ENCODE results near the gene CLSTN2. TPM values are rescaled to one million over a fixed set of nuclear protein-coding genes. Genes with fewer than 3 reads are reported as not detected.

The CLSTN2 gene
- total RNA-seq, 2 donors from 2014 or later, result 13.6 to 28.3 TPM

DNA sequence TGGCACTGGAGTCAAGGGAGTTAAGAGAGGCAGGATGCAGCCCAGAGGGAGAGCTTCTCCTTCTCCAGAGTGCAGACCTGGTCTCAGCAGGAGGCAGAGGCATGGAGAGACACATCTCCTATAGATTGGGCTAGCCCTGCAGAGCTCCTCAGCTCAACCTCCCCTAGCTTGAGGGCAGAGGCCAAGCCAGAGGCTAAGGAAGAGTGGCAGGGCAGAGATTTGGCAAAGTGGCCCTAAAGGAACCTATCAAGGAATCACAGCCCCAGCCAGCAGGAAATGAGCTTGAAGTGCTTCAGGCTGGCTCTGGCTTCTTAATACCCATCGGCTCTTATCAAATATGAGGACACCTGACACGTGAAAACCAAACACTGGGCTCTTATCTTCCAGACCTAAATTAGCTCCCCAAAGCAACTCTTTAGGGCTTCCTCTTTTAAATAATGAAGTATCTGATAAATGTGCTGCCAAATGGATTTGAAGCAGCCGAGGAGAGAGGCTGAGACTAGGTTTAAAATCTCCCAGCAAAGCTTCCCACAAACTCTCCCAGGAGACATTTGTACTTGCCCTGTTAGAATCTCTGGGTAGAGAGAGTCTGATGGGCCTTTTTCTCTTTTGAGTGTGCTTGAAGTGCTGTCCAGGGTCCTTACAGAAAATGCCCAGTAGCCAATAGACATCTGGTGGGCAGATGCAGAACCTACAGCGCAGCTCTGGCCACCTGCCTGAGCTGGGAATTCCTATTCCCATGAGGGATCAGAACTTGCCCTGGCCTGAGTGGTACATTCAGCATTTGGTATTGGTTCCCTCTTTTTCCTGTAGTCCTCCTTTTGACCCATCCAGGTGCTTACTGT is 271.4 kb downstream of the CLSTN2 start:
- no peaks in the 10 kb centered on the region for H3K36me3 ChIP-seq
- peaks cover 0 to 6% of the 10 kb centered on the region in 2 donors for H3K4me1 ChIP-seq
- H3K27ac ChIP-seq, result no peak overlapping the region
- no peak overlapping the region for H3K4me3 ChIP-seq
- H3K27me3 ChIP-seq, result no peaks in the 10 kb centered on the region
- TF ChIP-seq, protein P1, sequence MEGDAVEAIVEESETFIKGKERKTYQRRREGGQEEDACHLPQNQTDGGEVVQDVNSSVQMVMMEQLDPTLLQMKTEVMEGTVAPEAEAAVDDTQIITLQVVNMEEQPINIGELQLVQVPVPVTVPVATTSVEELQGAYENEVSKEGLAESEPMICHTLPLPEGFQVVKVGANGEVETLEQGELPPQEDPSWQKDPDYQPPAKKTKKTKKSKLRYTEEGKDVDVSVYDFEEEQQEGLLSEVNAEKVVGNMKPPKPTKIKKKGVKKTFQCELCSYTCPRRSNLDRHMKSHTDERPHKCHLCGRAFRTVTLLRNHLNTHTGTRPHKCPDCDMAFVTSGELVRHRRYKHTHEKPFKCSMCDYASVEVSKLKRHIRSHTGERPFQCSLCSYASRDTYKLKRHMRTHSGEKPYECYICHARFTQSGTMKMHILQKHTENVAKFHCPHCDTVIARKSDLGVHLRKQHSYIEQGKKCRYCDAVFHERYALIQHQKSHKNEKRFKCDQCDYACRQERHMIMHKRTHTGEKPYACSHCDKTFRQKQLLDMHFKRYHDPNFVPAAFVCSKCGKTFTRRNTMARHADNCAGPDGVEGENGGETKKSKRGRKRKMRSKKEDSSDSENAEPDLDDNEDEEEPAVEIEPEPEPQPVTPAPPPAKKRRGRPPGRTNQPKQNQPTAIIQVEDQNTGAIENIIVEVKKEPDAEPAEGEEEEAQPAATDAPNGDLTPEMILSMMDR (IDR thresholded peaks at IDR 0.05), result peak; percentile 28 to 55
- DNase-seq (ENCODE audit: low spot score), result no peak
- H3K9me3 ChIP-seq, result no peaks in the 10 kb centered on the region

DNA sequence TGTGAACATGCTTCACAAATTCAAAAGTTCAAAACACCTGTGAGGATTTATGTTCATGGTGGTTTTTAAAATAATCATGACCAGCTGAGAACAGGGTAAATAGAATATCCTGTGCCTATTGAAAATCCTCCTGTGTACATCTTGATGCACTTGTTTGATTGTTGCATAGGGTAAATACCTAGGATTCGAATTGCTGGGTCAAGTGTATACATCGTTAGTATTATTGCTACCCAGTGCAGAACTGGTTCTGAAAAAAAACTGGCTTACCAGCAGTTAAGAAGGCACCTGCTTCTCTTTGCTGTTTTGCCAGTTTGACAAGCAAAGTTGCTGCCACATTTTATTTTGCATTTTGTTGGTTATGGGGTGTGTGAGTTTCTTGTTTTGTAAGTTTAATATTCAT is 272.6 kb downstream of the CLSTN2 start:
- no peak overlapping the region for H3K4me3 ChIP-seq
- no peaks in the 10 kb centered on the region for H3K36me3 ChIP-seq
- H3K27me3 ChIP-seq, result no peaks in the 10 kb centered on the region
- peaks cover 0 to 6% of the 10 kb centered on the region in 2 donors for H3K4me1 ChIP-seq
- H3K27ac ChIP-seq, result no peak overlapping the region
- TF ChIP-seq, protein P1 (IDR thresholded peaks at IDR 0.05), result no peak
- no peaks in the 10 kb centered on the region for H3K9me3 ChIP-seq
- DNase-seq (ENCODE audit: low spot score), result no peak

DNA sequence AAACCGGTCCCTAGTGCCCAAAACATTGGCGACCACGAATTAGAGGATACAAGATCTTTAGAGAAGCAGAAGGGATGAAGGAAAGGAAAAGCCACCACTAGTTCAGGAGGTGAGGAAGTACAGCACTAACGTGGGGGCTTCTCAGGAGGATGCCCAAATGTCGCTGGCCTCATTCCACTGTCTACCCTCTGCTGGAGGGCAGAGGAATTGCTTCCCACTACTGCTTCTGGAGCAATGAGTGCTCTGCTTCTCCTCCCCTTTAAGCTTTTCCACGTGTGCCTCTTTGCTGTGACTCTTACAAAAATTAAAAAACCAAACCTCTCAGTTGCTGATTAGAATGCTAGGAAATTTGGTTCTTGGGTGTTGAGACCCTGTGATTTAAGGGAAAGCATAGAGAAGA is 281.3 kb downstream of the CLSTN2 start:
- H3K27me3 ChIP-seq, result no peaks in the 10 kb centered on the region
- TF ChIP-seq, protein P1 (IDR thresholded peaks at IDR 0.05), result peak; percentile 38 to 61
- no peak overlapping the region for H3K4me3 ChIP-seq
- no peak overlapping the region for H3K27ac ChIP-seq
- H3K9me3 ChIP-seq, result no peaks in the 10 kb centered on the region
- no peak for DNase-seq (ENCODE audit: low spot score)
- H3K4me1 ChIP-seq, result no peaks in the 10 kb centered on the region
- no peaks in the 10 kb centered on the region for H3K36me3 ChIP-seq

DNA sequence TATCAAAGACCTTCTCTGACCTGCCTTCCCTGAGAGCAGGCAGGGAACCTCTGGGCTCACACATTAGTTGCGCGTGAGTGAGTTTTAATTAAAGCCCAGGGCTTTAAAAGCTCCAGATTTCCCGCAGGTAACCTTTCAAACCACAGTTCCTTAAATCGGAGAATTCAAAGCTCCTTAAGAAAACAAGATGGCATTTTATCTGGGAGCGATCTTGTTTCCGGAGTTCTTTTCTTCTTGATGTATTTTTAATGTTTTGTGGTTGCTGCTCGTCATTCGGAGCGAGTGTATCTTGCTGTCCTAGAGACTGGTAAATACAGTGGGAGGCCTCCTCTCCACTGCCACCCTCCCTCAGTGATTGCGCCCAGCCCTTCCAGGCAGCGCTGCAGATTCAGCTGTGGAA is 284.3 kb downstream of the CLSTN2 start:
- no peak for DNase-seq (ENCODE audit: low spot score)
- Histone ChIP-seq H3K27ac (no peak overlapping the region), H3K4me1 (no peaks in the 10 kb centered on the region), H3K36me3 (no peaks in the 10 kb centered on the region), H3K27me3 (no peaks in the 10 kb centered on the region), H3K4me3 (no peak overlapping the region), H3K9me3 (no peaks in the 10 kb centered on the region)
- TF ChIP-seq, protein P1 (IDR thresholded peaks at IDR 0.05), result no peak

DNA sequence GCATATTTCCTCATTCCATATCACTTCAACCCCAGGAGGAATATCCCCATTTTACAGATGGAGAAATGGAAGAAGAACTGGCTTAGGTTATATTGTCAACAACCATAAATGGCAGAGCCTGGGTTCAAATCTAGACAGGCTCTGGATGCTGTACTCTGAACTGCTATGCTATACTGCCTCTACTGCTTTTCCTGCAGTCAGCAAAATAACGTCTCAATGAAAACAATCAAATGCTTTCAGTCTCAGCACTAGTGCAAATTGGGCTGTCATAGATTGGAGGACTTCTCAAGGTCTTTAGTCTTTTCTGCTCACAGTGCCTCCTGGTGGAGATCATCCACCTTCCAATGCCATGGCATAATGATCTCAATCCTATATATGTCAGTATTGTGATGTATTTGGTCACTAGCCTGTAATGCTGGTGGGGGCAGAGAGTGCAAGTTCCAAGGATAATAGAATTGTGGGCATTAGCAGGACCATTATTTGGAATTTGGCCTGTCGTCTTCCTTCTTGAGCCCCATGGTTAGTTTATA is 285.0 kb downstream of the CLSTN2 start:
- no peak overlapping the region for H3K27ac ChIP-seq
- no peak overlapping the region for H3K4me3 ChIP-seq
- no peaks in the 10 kb centered on the region for H3K9me3 ChIP-seq
- H3K4me1 ChIP-seq, result no peaks in the 10 kb centered on the region
- no peaks in the 10 kb centered on the region for H3K36me3 ChIP-seq
- TF ChIP-seq, protein P1 (IDR thresholded peaks at IDR 0.05), result no peak
- DNase-seq (ENCODE audit: low spot score), result no peak
- H3K27me3 ChIP-seq, result no peaks in the 10 kb centered on the region

All from right atrium auricular region (tissue), 2 donors.